GM21423 (cell line): ENCODE measurements around the gene CREB3L2.
A peak's percentile ranks its signal among the peaks of the same experiment; 100 is the strongest.
"Not testable (repeated sequence)": the region's sequence is repeated elsewhere in the genome, so short reads cannot be mapped to it uniquely, and the experiment has no call there.

Experiments
- ATAC-seq: cut with Tn5 transposase; IDR thresholded peaks from one replicate; pipeline ENCODE4 v1.9.1; 2021; ENCODE audit warnings: mild to moderate bottlenecking, moderate library complexity; ENCODE audit not compliant: unreplicated experiment

Gene CREB3L2, protein sequence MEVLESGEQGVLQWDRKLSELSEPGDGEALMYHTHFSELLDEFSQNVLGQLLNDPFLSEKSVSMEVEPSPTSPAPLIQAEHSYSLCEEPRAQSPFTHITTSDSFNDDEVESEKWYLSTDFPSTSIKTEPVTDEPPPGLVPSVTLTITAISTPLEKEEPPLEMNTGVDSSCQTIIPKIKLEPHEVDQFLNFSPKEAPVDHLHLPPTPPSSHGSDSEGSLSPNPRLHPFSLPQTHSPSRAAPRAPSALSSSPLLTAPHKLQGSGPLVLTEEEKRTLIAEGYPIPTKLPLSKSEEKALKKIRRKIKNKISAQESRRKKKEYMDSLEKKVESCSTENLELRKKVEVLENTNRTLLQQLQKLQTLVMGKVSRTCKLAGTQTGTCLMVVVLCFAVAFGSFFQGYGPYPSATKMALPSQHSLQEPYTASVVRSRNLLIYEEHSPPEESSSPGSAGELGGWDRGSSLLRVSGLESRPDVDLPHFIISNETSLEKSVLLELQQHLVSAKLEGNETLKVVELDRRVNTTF

DNA sequence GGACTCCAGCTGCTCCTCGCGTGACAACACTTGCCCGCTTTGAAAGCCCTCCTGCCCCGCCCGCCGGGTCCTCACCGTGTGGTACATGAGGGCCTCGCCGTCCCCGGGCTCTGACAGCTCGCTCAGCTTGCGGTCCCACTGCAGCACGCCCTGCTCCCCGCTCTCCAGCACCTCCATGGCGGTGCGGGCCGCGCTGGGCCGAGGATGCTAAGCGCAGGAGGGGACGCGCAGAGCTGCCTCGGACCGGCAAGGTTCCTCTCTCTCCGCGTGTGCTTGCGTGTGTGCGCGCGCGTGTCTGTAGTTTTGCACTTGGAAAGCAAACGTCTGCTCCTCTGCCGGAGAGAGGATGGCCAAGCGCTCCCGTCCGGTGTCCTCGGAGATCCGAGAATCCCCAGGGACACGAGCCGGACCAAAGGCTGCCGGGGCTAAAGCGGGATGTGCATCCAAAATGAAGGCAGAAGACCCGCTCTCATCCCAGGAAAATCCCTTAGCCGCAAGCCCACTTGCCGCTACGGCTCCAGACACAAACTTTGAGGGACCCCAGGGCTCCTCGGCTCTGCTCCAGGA is at the start of gene CREB3L2:
CREB3L2 (minus strand) TSS at position 558 of the 567 bp plus-strand sequence; CDS start at position 177, 381 bp downstream.
- ATAC-seq, result peak; percentile 29

DNA sequence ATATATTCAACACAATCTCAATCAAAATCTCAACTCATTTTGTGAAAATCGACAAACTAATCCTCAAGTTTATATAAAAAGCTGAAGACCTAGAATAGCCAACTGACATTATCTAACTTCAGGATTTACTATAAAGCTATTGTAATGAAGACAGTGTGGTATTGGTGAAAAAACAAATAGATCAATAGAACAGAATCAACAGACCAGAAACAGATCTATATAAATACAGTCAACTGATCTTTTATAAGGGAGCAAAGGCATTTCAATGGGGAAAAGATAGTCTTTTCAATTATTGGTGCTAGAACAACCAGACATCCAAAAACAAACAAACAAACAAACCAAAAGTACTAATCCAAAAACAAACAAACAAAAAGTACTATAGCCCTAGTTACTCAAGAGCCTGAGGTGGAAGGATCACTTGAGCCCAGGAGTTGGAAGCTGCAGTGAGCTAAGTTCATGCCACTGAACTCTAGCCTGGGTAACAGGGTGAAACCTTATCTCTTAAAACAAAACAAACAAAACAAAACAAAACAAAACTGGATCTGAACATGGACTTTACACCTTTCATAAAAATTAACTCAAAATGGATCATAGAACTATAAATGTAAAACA is 47.7 kb upstream of the CREB3L2 start:
- ATAC-seq, result no peak

DNA sequence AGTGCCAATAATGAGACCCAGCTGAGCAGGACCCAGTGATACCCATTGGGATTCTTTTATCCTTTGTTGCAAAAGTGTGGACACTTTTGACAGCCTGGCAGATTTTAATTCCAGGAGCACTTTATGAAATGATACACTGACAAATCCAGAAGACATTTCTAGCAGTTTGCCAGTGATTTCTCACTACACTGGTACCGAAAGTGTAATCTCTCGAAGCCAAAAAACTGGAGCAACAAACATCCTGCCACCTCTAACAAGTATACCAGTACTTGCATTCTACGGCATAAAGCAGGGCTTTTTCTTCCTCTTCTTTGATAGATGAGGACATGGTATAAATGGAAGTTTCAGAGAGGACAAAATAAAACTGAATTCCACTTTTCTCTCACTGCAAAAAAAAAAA is 46.0 kb upstream of the CREB3L2 start:
- no peak for ATAC-seq

DNA sequence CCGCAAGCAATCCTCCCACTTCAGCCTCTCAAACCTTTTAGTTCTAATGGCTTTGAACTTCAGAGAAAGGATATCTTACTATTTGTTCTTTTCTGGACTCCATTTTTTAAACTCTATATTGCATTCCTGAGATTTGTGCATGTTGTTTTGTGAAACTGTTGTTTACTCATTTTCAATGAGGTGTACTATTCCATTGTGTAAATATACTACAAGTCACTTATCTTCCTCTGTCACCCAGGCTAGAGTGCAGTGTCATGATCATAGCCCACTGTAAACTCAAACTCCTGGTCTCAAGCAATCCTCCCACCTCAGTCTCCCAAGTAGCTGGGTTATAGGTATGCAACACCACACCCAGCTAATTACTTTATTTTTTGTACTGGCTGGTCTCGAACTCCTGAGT is 43.0 kb upstream of the CREB3L2 start:
- no peak for ATAC-seq

DNA sequence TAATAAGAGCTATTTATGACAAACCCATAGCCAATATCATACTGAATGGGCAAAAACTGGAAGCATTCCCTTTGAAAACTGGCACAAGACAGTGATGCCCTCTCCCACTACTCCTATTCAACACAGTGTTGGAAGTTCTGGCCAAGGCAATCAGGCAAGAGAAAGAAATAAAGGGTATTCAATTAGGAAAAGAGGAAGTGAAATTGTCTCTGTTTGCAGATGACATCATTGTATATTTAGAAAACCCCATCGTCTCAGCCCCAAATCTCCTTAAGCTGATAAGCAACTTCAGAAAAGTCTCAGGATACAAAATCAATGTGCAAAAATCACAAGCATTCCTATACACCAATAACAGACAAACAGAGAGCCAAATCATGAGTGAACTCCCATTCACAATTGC is 38.2 kb upstream of the CREB3L2 start:
- not testable (repeated sequence) for ATAC-seq

DNA sequence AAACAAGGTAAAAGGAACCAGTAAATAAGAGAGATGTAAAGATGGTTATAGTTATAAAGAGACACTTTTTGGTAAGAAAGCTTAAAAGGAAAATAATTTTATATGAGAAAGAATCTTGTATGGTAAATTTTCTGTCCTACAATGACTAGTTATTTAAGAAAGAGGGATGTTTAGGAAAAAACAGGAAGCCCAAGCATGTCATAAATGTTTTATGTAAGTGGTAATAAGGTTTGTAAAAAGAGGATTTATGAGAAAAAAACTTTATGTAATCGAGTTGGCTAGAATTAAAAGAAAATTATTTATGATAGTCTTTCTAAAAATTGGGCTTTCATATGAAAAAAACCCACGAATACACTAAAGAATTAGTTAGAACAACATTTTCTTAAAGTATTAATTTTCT is 34.2 kb upstream of the CREB3L2 start:
- ATAC-seq, result no peak

DNA sequence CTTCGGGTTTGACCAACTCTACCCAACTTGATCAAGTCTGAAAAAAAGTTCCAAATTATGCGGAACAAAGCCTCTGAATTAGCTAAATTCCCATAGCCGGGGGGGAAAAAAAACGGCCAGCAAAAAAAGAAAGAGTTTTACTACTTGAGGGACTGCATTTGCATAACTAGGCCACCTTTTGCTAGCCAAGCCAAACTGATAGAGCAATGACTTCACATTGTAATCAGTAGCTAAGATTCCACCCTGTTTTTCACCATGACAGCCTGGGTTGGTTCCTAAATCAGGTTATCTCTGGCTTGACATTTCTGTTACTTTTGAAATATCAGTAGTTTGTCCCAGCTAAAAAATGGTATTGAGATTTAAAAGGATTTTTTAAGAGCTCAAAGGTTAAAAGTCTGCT is 31.4 kb upstream of the CREB3L2 start:
- ATAC-seq, result no peak

DNA sequence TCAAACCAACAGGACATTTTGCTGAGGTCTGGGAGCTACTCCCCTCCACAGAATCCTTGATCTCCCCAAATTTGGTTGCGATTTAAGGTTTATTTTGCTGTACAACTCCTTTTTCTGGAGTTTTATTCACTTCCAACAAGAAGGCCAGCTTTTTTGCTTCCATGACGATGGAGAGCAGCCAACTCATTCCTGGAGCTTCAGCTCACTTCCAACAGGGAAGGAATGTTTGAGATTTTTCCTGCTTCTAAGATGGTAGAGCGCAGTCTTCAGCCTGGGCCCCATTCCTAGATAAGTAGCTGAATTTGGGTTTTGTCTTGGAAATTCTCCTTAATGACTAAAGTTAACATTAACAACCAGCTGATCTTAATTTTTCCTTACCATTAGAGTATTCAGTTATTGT is 30.9 kb upstream of the CREB3L2 start:
- ATAC-seq, result no peak

DNA sequence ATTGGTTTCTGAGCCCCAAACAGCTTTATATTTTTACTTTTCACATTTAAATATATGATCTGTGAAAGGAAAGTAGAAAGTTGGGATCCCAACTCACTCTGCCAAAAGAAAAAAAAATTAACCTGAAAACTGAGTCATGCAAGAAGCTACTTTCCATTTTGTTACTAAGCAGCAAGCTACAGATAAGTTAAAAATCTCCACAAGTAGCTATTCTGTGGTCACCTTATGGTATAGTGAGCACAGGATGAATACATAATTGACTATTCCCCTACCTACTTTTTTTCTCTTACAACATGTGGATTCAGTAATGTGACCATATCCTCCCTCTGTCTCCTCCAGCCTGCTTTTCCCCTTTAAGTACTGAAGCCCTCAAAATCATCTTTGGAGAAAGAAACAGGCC is 30.3 kb upstream of the CREB3L2 start:
- peak; percentile 73 for ATAC-seq

DNA sequence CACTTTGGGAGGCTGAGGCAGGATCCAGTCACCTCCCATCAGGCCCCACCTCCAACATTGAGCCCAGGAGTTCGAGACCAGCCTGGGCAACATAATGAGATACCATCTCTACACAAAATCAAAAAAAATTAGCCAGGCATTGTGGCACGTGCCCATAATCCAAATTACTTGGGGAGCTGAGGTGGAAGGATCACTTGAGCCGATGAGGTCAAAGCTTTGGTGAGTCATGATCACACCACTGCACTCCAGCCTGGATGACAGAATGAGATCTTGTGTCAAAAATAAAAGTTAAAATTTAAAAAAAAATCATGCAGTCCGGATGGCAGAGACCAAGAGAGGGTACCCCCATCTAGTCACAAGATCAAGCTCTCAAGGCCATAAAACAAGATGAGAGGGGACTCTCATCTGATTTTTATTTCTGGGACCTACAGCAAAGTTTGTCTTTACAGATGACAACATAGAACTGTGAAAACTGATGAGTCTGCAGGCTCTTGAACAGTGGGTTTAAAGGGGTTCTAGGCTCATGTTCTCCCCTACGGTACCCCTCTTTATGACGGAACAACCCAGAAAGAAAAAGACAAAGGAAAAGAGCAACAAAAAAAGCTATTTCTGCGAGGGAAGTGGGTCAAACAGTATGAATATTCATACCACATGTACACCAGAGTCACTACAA is 28.9 kb upstream of the CREB3L2 start:
- ATAC-seq, result no peak

DNA sequence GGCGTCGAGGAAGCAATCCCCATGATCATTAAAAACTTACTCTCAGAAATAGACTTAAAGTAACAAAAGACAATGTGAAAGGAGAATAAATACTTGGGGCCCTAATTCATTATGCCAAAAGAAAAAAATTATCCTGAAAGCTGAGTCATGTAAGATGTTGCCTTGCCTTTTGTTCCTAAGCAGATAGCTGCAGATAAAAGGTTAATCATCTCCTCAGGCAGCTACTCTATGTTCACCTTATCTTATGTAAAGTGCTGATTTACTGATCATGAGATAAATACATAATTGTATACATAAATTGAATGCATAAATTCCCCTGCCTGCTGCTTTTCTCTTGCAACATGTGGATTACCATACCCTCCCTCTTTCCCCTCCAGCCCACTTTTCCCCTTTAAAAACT is 28.1 kb upstream of the CREB3L2 start:
- ATAC-seq, result no peak

DNA sequence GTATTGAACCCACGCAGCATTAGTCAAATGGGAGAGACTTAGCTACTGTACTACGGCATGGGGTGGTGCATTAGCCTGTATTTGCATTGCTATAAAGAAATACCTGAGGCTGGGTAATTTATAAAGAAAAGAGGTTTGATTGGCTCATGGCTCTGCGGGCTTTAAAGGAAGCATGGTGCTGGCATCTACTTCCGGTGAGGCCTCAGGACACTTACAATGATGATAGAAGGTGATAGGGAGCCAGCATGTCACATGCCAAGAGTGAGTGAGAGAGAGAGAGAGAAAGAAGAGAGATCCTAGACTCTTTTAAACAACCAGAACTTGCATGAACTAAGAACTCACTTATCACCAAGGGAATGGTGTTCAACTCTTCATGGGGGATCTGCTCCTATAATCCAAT is 27.2 kb upstream of the CREB3L2 start:
- ATAC-seq, result no peak

DNA sequence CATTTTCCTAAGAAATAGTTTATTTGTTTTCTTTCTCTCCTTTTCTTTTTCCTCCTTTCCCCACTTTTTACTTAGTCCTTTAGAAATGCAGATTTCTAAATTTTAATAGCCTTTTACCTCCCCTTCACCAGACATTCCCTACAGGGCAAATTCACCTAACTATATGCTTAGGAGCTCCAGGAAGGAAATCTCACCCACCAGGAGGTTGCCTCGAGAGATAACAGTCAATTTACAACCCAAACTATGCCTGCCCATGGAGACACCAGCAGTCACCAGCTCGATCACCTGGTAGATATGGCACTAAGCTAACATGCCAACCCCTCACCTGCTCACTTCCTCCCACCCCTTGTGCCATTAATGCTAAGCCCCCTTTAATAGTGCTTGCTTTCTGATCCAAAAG is 25.2 kb upstream of the CREB3L2 start:
- no peak for ATAC-seq

DNA sequence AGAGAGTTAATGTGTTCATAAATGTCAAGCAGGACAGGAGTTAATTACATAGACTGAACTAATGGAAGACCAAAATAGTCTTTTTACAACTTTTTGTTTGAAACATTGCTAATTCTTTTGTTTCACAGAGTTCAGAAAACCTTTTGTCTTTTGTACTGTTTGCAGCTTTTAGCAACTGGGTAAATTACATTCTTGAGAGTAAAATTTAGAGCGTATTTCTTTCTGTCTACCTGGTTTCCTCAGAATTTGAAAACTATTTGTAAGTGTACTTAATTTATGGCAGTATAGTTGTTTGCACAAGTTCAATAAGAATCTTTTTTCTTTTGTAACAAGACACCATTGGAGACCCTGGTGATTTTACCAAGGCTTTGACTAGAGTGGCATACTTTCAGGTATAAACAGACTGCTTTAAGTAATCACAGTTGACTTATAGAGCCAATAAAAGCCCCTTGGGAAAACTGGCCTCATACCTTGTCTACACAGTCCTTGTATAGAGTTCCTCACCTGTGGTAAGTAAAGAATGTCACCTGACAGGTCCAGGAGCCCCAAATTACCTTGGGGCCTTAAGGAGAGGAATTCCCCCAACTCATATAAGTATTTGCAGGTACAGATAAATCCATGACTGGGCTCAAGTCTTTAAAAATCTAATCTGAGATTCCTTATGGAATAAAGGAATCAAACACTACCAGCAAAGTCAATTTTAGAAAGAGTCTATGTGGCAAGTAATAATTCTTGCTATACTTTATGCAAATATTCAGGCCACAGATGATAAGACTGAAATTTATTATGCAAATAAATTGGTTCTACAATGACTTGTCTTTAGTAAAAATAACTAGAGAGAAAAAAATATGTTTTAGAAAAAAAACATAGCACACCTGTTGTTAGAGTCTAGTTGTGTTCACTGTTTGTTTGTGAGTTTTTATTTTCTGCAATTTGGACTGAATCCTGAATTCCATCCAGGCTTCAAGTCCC is 23.6 kb upstream of the CREB3L2 start:
- no peak for ATAC-seq

DNA sequence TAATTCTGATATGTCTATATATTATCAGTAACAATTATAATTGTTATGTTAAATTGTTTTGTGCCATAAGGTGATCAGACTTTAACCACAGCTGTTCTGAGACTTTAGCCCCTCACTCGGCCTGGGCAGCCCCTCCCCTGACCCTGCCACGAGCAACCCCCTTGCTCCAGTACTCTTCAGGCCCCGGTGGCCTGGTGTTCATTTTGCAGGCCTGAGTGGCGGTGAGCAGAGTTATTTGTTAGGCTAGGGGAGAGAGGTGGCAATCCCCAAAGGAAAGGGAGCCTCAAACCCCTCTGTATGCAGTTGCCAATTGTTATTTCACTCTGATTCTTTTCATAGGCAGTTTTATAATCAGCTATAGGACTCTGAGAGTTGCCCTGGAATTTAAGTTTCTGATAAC is 22.9 kb upstream of the CREB3L2 start:
- ATAC-seq, result no peak

DNA sequence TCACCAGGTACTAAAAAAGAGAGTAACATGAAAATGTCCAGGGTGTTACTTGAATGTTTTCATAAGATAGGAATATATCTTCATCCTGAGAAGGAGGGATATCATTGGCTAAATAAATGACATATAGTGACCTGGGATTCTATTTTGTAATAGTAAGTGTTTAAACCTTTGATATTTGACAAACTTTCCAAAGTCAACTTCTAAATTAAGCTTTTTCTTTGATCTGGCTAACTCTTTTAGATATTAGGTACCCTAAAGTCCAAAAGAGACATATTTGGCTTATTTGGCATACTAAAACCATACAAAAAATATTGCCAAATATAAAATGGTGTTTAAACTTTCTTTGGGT is 22.4 kb upstream of the CREB3L2 start:
- no peak for ATAC-seq

DNA sequence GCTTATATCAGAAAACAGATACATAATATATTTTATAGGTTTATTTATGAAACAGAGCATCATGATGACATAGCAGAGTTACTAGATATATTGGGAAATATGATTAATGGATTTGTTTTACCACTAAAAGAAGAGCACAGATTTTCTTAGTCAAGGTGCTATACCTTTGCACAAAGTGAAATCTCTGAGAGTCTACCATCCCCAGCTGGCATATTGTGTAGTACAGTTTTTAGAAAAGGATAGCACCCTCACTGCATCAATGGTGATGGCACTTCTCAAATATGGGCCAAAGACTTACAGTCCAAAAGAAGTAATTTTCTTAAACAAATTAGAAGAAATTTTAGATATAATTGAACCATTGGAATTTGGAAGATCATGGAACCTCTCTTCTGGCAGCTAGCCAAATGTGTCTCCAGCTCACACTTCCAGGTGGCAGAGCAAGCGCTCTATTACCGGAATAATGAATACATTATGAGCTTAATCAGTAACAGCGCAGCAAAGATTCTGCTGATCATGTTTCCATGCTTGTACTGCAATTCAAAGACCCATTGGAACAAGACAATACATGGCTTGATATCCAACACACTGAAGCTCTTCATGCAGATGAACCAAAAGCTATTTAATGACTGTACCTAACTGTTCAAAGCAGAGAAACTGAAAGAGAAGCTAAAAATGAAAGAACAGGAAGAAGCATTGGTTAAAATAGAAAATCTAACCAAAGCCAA is 21.9 kb upstream of the CREB3L2 start:
- ATAC-seq, result peak; percentile 81

DNA sequence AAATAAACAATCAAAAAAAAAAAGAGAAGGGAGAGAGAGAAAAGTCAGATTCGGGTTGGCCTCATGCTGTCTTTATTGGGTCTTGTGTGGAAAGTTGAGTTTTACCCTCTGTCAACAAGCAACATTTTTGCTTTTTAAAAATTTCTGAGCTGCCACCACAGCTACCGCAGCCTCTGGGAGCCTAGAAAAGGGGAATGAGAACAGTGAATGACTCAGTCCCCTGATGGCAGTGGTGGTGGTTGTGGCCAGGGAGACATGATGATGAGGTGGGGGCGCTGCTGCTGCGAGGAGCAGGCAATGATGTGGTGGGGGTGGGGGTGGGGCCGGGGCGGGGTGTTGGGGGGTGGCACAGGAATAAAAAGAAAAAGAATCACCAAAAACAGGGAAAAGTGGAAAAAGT is 20.0 kb upstream of the CREB3L2 start:
- ATAC-seq, result no peak

DNA sequence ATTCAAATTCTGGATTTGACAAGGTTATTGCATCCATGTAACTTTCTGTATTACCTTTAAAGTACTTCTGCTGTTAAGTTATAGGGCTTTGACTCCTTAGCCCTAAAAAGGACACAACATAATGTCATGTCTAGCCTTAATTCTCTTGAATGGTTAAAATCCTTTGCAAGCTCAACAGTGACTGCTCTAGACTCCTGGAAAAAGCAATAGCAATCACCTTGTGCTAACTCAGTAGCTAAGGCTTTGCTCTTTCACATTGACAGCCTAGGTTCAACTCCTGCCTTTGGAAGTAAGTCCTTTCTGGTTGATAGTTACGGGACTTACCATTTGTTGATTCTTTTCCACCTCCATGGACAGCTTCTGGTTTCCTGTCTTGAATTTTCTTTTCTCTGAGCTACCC is 16.1 kb upstream of the CREB3L2 start:
- no peak for ATAC-seq

DNA sequence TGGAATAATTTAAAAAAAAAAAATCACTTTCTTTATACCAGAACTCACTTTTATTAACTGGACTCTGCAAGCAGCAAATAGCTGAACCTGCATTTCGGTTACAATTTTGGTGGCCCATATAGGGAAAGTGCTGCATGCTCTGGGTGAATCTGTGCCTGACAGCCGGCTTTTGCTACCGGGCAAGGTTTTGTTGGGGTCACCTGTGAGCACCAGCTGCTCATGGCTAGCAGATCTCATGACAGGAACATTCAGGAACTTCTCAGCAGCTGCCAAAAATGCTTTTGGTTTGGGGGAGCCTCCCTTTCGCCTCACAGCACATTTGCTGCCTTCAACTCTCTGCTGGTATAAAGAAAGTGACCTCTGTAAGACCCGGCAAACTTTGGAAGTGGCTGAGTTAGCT is 13.2 kb upstream of the CREB3L2 start:
- ATAC-seq, result no peak
